Activated naive CD8-positive, alpha-beta T cell treated with anti-CD3 and anti-CD28 coated beads for 36 hours (primary cell): Measurements from ENCODE around the gene P2RX3. TPM values are rescaled to one million over a fixed set of nuclear protein-coding genes. Genes with fewer than 3 reads are reported as not detected.

Experiments used
- DNase-seq: peaks from one replicate; pipeline ENCODE4 v3.0.0; 2021
- H3K27ac Mint-ChIP-seq: one replicate; pipeline ENCODE4 v1.8.0; 2022; ENCODE audit warnings: mild to moderate bottlenecking, moderate library complexity, mixed read lengths
- H3K27me3 Mint-ChIP-seq: one replicate; pipeline ENCODE4 v1.8.0; 2022; ENCODE audit warnings: mild to moderate bottlenecking, mixed read lengths
- H3K36me3 Mint-ChIP-seq: one replicate; pipeline ENCODE4 v1.8.0; 2021; ENCODE audit warnings: mild to moderate bottlenecking, mixed read lengths
- H3K4me1 Mint-ChIP-seq: one replicate; pipeline ENCODE4 v1.8.0; 2021; ENCODE audit warnings: mixed read lengths
- H3K4me3 Mint-ChIP-seq: one replicate; pipeline ENCODE4 v1.8.0; 2022; ENCODE audit warnings: mild to moderate bottlenecking, moderate library complexity, mixed read lengths
- H3K9me3 Mint-ChIP-seq: one replicate; pipeline ENCODE4 v1.8.0; 2022; ENCODE audit warnings: mixed read lengths
- total RNA-seq, 2 experiments: library from RNA; stranded (reverse); gene quantifications; one replicate each; pipeline ENCODE4 v1.2.3, GENCODE V29; 2021

Gene P2RX3
- total RNA-seq, 2 experiments from 2014 or later, result not detected

DNA sequence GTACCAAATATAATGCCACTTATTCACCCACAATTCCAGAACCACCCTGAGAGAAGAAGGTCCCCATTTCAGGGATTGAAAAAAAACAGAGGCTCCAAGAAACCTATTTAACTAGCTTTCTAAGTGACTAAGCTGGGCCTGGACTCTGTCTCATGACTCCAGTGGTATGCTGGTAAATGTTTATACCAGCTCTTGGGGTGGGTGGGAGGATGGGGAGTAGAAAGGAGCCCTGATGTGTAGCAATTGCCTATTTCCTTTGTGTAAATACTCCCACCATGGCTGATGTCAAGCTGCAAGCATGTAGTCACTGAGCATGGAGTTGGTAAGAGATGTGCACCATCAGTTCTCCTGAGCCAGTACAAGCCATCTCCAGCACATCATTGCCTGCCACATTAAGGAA lies 40.0 kb downstream of the P2RX3 start:
- peaks cover 12% of the 10 kb centered on the region for H3K27me3 Mint-ChIP-seq
- no peak overlapping the region for H3K27ac Mint-ChIP-seq
- DNase-seq, result no peak
- H3K4me1 Mint-ChIP-seq, result no peaks in the 10 kb centered on the region
- H3K36me3 Mint-ChIP-seq, result no peaks in the 10 kb centered on the region
- no peaks in the 10 kb centered on the region for H3K9me3 Mint-ChIP-seq
- H3K4me3 Mint-ChIP-seq, result no peak overlapping the region

DNA sequence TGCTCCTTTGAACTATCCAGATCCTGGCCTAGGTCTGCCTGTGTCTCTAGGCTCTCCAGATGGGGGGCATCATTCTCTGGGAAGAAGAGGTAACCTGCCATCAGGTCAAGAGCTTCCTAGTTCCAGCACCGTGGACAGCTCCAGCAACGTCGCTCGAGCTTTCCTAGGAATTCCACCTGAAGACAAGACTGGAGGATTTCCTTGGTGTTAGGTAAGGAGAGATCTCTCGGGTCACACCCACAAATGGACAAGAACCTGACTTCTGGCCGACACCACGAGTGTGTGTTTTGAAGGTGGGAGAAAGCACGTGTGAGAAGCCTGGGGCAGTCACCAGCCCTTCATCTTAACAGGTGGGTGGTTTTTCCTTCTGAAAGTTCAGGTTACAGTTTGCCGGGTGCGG lies 41.6 kb downstream of the P2RX3 start:
- Mint-ChIP-seq H3K36me3 (no peaks in the 10 kb centered on the region), H3K9me3 (no peaks in the 10 kb centered on the region), H3K4me1 (no peaks in the 10 kb centered on the region), H3K4me3 (no peak overlapping the region), H3K27ac (no peak overlapping the region), H3K27me3 (peaks cover 12% of the 10 kb centered on the region)
- DNase-seq, result no peak

- no peak for DNase-seq
- H3K36me3 Mint-ChIP-seq, result no peaks in the 10 kb centered on the region
- no peaks in the 10 kb centered on the region for H3K9me3 Mint-ChIP-seq
- H3K4me1 Mint-ChIP-seq, result no peaks in the 10 kb centered on the region
- H3K4me3 Mint-ChIP-seq, result no peak within 1 kb of the TSS
- no peak within 1 kb of the TSS for H3K27ac Mint-ChIP-seq
- peaks cover 12% of the 10 kb centered on the region for H3K27me3 Mint-ChIP-seq
Observed at GRCh38 chr11:57380975-57381374, 42.8 kb downstream of the P2RX3 start, which contains the start of gene PRG3. Gene PRG3, minus strand, starts transcription at chr11:57381150. Its CDS starts 442 bp downstream, at chr11:57380708.

- H3K27ac Mint-ChIP-seq, result no peak overlapping the region
- no peaks in the 10 kb centered on the region for H3K4me1 Mint-ChIP-seq
- no peaks in the 10 kb centered on the region for H3K9me3 Mint-ChIP-seq
- no peaks in the 10 kb centered on the region for H3K27me3 Mint-ChIP-seq
- H3K36me3 Mint-ChIP-seq, result no peaks in the 10 kb centered on the region
- DNase-seq, result no peak
- no peak overlapping the region for H3K4me3 Mint-ChIP-seq
Observed at GRCh38 chr11:57386178-57386940, 48.2 kb downstream of the P2RX3 start.

GRCh38 chr11:57387289-57388030 lies 49.3 kb downstream of the P2RX3 start:
- DNase-seq, result no peak
- Mint-ChIP-seq H3K27me3 (no peaks in the 10 kb centered on the region), H3K9me3 (no peaks in the 10 kb centered on the region), H3K4me3 (no peak overlapping the region), H3K4me1 (no peaks in the 10 kb centered on the region), H3K27ac (no peak overlapping the region), H3K36me3 (no peaks in the 10 kb centered on the region)

GRCh38 chr11:57390535-57390934 lies 52.4 kb downstream of the P2RX3 start, which contains the start of gene PRG2:
Gene PRG2, minus strand, starts transcription at chr11:57390650. Its CDS starts 706 bp downstream, at chr11:57389944.
- no peak for DNase-seq
- H3K36me3 Mint-ChIP-seq, result no peaks in the 10 kb centered on the region
- no peak within 1 kb of the TSS for H3K4me3 Mint-ChIP-seq
- H3K27me3 Mint-ChIP-seq, result no peaks in the 10 kb centered on the region
- no peaks in the 10 kb centered on the region for H3K9me3 Mint-ChIP-seq
- no peaks in the 10 kb centered on the region for H3K4me1 Mint-ChIP-seq
- no peak within 1 kb of the TSS for H3K27ac Mint-ChIP-seq

DNA sequence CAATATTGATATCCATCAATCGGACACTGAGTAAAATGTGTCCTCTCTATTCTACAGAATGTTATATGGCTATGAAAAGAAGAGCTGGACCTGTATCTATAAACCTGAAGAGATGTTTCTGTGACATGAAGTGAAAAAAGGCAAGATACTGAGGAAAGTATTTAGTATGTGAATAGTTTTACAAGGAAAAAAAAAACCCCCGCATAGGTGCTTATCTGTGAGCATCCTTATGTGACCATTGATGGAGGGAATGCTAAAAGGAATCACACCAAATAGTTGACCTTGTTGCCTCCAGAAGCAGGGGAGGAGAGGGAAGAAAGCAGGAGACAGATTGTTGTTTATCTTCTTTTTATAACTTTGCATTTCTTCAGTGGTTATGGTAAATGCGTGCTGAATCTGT lies 53.0 kb downstream of the P2RX3 start:
- H3K9me3 Mint-ChIP-seq, result no peaks in the 10 kb centered on the region
- H3K4me3 Mint-ChIP-seq, result no peak overlapping the region
- no peak for DNase-seq
- no peaks in the 10 kb centered on the region for H3K36me3 Mint-ChIP-seq
- H3K27ac Mint-ChIP-seq, result no peak overlapping the region
- no peaks in the 10 kb centered on the region for H3K4me1 Mint-ChIP-seq
- no peaks in the 10 kb centered on the region for H3K27me3 Mint-ChIP-seq

DNA sequence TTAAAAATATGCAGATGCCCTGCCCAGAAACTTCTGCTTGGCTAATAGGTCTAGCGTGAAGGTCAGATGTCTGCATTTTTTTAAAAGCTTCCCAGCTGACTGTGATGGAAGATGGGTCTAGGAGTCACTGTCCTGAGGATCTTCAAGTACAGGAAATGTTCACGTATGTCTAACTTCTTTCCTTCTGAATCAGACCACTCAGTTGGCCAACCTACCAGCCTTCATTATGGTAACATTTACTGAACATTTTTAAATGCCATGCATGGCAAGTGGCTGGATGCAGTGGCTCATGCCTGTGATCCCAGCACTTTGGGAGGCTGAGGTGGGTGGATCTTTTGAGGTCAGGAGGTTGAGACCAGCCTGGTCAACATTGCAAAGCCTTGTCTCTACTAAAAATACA lies 53.4 kb downstream of the P2RX3 start:
- Mint-ChIP-seq H3K27ac (no peak overlapping the region), H3K4me3 (no peak overlapping the region), H3K4me1 (no peaks in the 10 kb centered on the region), H3K27me3 (no peaks in the 10 kb centered on the region), H3K9me3 (no peaks in the 10 kb centered on the region), H3K36me3 (no peaks in the 10 kb centered on the region)
- no peak for DNase-seq

DNA sequence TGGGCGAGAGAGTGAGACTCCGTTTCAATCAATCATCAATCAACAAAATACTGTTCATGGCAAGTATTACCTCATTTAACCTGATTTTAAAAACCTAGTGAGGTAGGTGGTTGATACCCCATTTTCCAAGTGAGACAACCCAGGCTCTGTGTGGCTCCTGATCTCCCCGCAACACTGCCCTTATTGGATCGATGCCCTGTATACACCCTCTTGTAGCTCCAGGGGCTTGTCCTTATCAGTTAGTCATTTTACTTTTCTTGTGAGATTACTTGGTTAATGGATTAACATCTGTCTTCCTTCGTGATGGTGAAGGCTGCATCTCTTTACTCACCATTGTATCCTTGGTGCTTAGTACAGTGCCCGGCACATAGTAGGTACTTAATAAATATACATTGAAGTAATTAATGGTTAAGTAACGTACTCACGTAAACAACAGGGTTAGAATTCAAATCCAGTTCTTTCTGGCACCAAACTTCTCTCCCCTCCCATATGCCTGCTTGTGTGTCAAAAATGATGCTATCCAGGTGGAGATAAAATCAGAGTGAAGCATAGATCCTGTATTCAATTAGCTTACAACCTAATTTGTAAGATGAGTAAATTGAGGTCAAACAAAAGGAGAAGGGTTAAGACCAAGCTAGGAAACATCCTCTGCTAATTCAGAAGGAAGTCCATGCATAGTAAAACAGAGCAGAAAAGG lies 54.1 kb downstream of the P2RX3 start:
- H3K4me3 Mint-ChIP-seq, result no peak overlapping the region
- H3K27me3 Mint-ChIP-seq, result no peaks in the 10 kb centered on the region
- H3K36me3 Mint-ChIP-seq, result no peaks in the 10 kb centered on the region
- DNase-seq, result no peak
- no peaks in the 10 kb centered on the region for H3K4me1 Mint-ChIP-seq
- no peaks in the 10 kb centered on the region for H3K9me3 Mint-ChIP-seq
- no peak overlapping the region for H3K27ac Mint-ChIP-seq

DNA sequence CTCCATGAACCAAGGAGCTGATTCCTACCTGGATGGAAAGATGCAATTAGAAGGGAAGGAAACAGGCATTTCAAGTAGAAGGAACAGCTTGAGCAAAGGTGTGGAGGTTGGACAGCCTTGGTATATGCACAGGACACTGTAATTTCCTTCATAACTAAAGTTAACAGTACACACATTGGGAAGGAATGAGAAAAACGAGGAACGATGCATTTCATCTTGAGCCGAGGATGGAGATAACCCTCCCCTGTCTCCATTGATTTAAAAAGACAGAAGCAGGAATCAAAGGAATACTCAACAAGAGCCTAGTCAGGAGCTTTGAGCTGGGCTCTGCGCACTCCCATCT lies 54.6 kb downstream of the P2RX3 start:
- H3K9me3 Mint-ChIP-seq, result no peaks in the 10 kb centered on the region
- H3K4me1 Mint-ChIP-seq, result no peaks in the 10 kb centered on the region
- DNase-seq, result no peak
- H3K27ac Mint-ChIP-seq, result no peak overlapping the region
- no peak overlapping the region for H3K4me3 Mint-ChIP-seq
- H3K36me3 Mint-ChIP-seq, result no peaks in the 10 kb centered on the region
- H3K27me3 Mint-ChIP-seq, result no peaks in the 10 kb centered on the region

- H3K27me3 Mint-ChIP-seq, result no peaks in the 10 kb centered on the region
- H3K9me3 Mint-ChIP-seq, result no peaks in the 10 kb centered on the region
- H3K4me3 Mint-ChIP-seq, result no peak overlapping the region
- no peak for DNase-seq
- H3K27ac Mint-ChIP-seq, result no peak overlapping the region
- H3K4me1 Mint-ChIP-seq, result no peaks in the 10 kb centered on the region
- no peaks in the 10 kb centered on the region for H3K36me3 Mint-ChIP-seq
Observed at GRCh38 chr11:57394203-57394965, 56.2 kb downstream of the P2RX3 start.

DNA sequence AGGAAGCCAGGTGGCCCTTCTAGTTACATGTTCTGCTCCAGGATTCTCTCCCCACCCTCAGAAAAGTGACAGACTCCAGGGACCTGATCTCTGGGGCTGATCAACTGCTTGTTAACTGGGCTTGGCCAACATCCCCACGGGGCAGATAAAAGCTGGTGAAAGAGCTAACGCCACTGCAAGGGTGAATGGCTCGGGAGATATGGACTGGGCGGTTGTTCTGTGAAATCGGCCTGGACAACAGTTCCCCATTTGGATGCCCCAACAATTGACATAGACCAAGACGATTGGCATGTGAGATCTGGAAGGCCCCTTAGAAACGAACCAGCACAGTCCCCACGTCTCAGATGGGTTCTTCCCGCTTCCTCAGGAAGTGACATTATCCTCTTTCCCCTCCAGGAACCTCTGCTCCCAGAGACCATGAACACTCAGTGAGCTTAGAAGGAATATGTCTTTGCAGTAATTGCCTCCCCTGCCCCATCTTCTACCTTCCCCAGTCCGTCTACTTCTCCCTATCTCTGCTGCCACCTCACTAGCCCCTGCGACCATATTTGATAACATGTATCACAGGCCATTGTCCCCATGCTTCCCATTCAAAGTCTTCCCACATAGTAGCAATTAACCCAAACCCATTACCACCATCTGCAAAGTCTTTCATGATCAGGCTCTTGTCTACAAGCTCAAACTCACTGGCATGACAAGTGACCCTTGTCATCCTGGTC lies 57.9 kb downstream of the P2RX3 start:
- Mint-ChIP-seq H3K9me3 (no peaks in the 10 kb centered on the region), H3K4me3 (no peak overlapping the region), H3K27ac (no peak overlapping the region), H3K27me3 (no peaks in the 10 kb centered on the region), H3K36me3 (no peaks in the 10 kb centered on the region), H3K4me1 (no peaks in the 10 kb centered on the region)
- no peak for DNase-seq

DNA sequence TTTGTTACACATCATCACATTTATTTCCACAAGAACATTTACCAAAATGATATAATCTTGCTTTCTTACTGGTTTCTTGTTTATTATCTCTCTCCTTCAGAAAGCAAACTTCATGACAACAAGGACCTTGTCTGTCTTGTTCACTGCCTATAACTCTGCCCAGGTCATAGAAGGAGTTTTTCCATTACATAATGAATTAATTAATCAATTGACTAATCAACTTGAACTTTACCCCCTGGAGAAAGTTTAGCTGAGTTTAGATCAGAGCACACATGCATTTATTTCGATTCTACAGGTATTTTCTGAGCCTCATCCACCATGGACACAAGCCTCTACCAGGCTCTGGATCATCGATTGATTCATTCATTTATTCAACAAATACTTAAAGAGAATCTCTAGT lies 58.6 kb downstream of the P2RX3 start:
- no peaks in the 10 kb centered on the region for H3K27me3 Mint-ChIP-seq
- no peaks in the 10 kb centered on the region for H3K36me3 Mint-ChIP-seq
- H3K4me3 Mint-ChIP-seq, result no peak overlapping the region
- H3K9me3 Mint-ChIP-seq, result no peaks in the 10 kb centered on the region
- no peaks in the 10 kb centered on the region for H3K4me1 Mint-ChIP-seq
- no peak overlapping the region for H3K27ac Mint-ChIP-seq
- no peak for DNase-seq

- Mint-ChIP-seq H3K9me3 (no peaks in the 10 kb centered on the region), H3K27me3 (no peaks in the 10 kb centered on the region), H3K36me3 (peaks cover under 1% of the 10 kb centered on the region), H3K4me1 (no peaks in the 10 kb centered on the region), H3K4me3 (no peak overlapping the region), H3K27ac (no peak overlapping the region)
- DNase-seq, result no peak
Observed at GRCh38 chr11:57397394-57397990, 59.3 kb downstream of the P2RX3 start.
